Right kidney (tissue), 1 donor: ENCODE measurements around the gene DACT3.

Experiments used
- DNase-seq: peaks from one replicate; pipeline ENCODE4 v3.0.0-alpha.2; 2016

Gene DACT3

GRCh38 chr19:46599716-46600373 is 61.1 kb downstream of the DACT3 start:
- DNase-seq = no peak

GRCh38 chr19:46598372-46598917 is 62.5 kb downstream of the DACT3 start:
- DNase-seq = no peak
